Measurements from ENCODE around the gene GNGT2. TPM values are rescaled to one million over a fixed set of nuclear protein-coding genes. Genes with fewer than 3 reads are reported as not detected.

GNGT2 gene
- total and polyA plus RNA-seq, 12 donors, result 1.2 to 31.9 (median 3.3) TPM

DNA sequence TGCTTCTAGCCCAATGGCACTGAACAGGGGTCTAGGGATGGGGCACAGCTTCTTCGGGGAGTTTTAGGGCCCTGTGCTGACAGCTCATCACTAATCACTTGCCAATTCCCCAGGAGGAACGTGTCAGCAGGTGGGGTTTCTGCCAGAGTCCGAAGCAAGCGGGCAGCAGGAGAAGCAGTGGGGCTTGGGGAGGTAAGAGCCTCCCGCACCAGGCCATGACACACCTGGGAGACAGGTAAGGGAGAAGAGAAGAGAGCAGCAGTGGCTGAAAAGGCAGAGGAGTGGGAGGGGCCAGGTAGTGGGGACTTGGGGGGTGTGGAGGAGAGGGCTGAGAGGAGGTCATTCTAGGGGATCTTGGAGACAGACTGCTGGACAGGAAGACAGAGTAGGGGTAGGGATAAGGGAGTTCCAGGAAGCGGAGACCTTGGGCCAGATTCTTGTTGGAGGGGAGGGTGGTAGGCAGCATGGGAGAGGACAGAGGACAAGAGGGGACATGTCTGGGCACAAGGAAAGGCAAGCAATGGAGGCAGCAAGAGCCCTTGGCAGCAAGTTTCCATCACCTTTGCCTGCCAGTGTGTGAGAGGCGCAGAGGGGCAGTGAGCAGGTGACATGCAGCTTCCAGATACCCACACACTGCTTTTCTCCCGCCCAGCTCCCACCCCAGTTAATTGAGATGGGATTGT lies 15.3 kb upstream of the GNGT2 start:
- Histone ChIP-seq H3K4me1 (replicated peaks in 1 of 2) (peaks cover 10 to 21% of the 10 kb centered on the region in 2 donors), H3K27ac (no peak overlapping the region), H3K9me3 (replicated peaks in 1 of 3) (no peaks in the 10 kb centered on the region), H3K4me3 (no peak overlapping the region), H3K27me3 (peaks cover 18% of the 10 kb centered on the region), H3K36me3 (replicated peaks in 1 of 2) (no peaks in the 10 kb centered on the region)
- WGBS, 4 donors, result 78 to 90% (median 82%) methylated on average over 7 to 8 of the region's 8 CpGs
- TF ChIP-seq, protein P1, sequence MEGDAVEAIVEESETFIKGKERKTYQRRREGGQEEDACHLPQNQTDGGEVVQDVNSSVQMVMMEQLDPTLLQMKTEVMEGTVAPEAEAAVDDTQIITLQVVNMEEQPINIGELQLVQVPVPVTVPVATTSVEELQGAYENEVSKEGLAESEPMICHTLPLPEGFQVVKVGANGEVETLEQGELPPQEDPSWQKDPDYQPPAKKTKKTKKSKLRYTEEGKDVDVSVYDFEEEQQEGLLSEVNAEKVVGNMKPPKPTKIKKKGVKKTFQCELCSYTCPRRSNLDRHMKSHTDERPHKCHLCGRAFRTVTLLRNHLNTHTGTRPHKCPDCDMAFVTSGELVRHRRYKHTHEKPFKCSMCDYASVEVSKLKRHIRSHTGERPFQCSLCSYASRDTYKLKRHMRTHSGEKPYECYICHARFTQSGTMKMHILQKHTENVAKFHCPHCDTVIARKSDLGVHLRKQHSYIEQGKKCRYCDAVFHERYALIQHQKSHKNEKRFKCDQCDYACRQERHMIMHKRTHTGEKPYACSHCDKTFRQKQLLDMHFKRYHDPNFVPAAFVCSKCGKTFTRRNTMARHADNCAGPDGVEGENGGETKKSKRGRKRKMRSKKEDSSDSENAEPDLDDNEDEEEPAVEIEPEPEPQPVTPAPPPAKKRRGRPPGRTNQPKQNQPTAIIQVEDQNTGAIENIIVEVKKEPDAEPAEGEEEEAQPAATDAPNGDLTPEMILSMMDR (IDR thresholded peaks at IDR 0.05), result no peak
- no peak for TF ChIP-seq POLR2A (IDR thresholded peaks at IDR 0.05)
- intact Hi-C loops (cut with DNase I), result loop anchor here in 1 of 2 donors (5.0 kb wide), 2 partner anchors 43 to 67 kb away; no protein-coding TSS in a partner anchor
- no peak for DNase-seq

DNA sequence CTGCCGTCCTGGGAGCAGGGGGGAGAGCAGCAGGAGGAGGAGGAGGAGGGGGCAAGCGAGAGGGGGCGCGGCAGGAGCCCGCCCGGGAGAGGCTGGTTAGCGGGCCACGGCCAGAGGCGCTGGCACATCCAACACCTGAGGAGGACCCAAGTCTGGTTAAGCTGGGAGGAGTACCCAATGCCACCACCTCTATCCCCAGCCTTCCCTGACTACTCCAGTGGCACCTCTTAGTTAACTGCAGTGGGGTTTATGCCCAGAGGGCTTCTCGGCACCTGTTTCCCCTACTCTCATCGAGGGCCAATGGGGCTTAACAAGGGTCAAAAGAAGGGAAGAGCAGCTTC lies 14.6 kb upstream of the GNGT2 start:
- intact Hi-C loops (cut with DNase I), result loop anchor here (5.0 kb wide), 2 partner anchors 43 to 67 kb away; no protein-coding TSS in a partner anchor
- Histone ChIP-seq H3K36me3 (replicated peaks in 1 of 2) (no peaks in the 10 kb centered on the region), H3K27ac (no peak overlapping the region), H3K4me3 (no peak overlapping the region), H3K27me3 (peaks cover 21% of the 10 kb centered on the region), H3K9me3 (replicated peaks in 1 of 3) (no peaks in the 10 kb centered on the region), H3K4me1 (replicated peaks in 1 of 2) (peaks cover 4 to 14% of the 10 kb centered on the region in 2 donors)
- 18 to 65% (median 32%) methylated on average over 2 to 11 of the region's 11 CpGs for WGBS, 4 donors
- DNase-seq, result no peak
- TF ChIP-seq, protein P1 (IDR thresholded peaks at IDR 0.05), result no peak
- TF ChIP-seq POLR2A (IDR thresholded peaks at IDR 0.05), result no peak

DNA sequence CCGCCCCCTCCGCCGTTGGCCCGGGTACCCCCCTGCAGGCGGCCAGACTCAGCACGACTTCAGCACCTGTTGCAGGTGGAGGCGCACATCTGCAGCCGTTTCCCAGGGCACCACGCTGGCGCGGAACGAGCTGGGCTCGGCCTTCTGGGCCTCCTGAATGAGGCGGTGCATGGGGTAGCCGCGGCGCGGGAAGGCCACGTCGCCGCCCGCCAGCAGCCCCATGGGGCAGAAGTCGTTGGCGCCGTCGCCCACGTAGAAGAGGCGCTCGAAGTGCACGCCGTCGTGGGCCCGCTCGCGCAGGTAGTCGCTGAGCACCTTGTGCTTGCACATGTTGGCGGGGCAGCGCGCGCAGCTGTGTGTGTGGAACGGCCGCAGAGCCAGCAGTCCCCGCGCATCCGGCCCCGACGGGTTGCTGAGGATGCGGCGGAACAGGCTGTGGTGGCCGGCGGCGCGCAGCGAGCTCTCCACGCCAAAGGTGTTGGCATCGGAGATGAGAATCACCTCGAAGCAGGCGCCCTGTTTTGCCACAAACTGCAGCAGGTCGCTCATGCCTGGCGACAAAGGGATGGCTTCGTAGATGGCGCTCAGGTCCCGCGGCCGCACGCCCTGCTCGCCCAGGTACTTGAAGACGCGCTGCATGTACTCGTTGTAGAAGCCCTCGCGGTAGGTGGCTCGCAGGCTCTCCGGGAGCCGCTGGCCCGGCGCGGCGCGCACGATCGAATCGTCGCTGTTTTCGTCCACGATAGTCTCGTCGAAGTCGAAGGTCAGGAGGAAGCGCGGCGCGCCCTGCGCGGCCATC lies 14.0 kb upstream of the GNGT2 start:
- TF ChIP-seq, protein P1 (IDR thresholded peaks at IDR 0.05), result no peak
- TF ChIP-seq POLR2A (IDR thresholded peaks at IDR 0.05), result no peak
- Histone ChIP-seq H3K36me3 (replicated peaks in 1 of 2) (no peaks in the 10 kb centered on the region), H3K27ac (no peak overlapping the region), H3K27me3 (peaks cover 26% of the 10 kb centered on the region), H3K9me3 (replicated peaks in 1 of 3) (no peaks in the 10 kb centered on the region), H3K4me3 (no peak overlapping the region), H3K4me1 (replicated peaks in 1 of 2) (peaks cover 0 to 13% of the 10 kb centered on the region in 2 donors)
- intact Hi-C loops (cut with DNase I), result loop anchor here in 1 of 2 donors (5.0 kb wide), 1 partner anchor 42 kb away; no protein-coding TSS in a partner anchor
- DNase-seq, result no peak
- WGBS, 4 donors, result 1 to 10% (median 2%) methylated on average over 38 to 95 of the region's 95 CpGs

GRCh38 chr17:49223517-49224197 lies 13.3 kb upstream of the GNGT2 start:
- Histone ChIP-seq H3K27ac (no peak overlapping the region), H3K4me3 (no peak overlapping the region), H3K27me3 (peaks cover 26% of the 10 kb centered on the region), H3K4me1 (replicated peaks in 1 of 2) (peaks cover 0 to 13% of the 10 kb centered on the region in 2 donors), H3K9me3 (replicated peaks in 1 of 3) (no peaks in the 10 kb centered on the region), H3K36me3 (replicated peaks in 1 of 2) (no peaks in the 10 kb centered on the region)
- 5 to 9% (median 7%) methylated on average over 13 to 31 of the region's 31 CpGs for WGBS, 4 donors
- DNase-seq, result peak in 6 of 7 donors; percentile 46 to 77 (median 60)
- TF ChIP-seq POLR2A (IDR thresholded peaks at IDR 0.05), result no peak
- TF ChIP-seq, protein P1 (IDR thresholded peaks at IDR 0.05), result peak; percentile 60 to 76 (median 74)
- intact Hi-C loops (cut with DNase I), result loop anchor here in 1 of 2 donors (5.0 kb wide), 1 partner anchor 41 kb away; no protein-coding TSS in a partner anchor

Data from adrenal gland (tissue), 12 donors.